Stimulated activated CD8-positive, alpha-beta memory T cell treated with anti-CD3 and anti-CD28 coated beads, Interleukin-15, amount 100 ng/mL, for 48 hours (primary cell): ENCODE data around the gene CD164.
"Not testable (repeated sequence)": the region's sequence is repeated elsewhere in the genome, so short reads cannot be mapped to it uniquely, and the experiment has no call there.

Experiments used
- DNase-seq, 2 donors: peaks; one replicate each; pipeline ENCODE4 v3.0.0-alpha.2; 2020; ENCODE audit warnings: low read depth in 2 of 2

The CD164 gene

GRCh38 chr6:109374326-109374892 is 7.9 kb downstream of the CD164 start:
- DNase-seq, result no peak

- peak; percentile 32 to 61 for DNase-seq
Measured at GRCh38 chr6:109373762-109374161, 8.5 kb downstream of the CD164 start.

- no peak for DNase-seq
Measured at GRCh38 chr6:109373331-109373730, 8.9 kb downstream of the CD164 start.

GRCh38 chr6:109372130-109372529 is 10.1 kb downstream of the CD164 start:
- no peak for DNase-seq

GRCh38 chr6:109370792-109371191 is 11.5 kb downstream of the CD164 start:
- no peak for DNase-seq

- no peak for DNase-seq
Measured at GRCh38 chr6:109370336-109370735, 11.9 kb downstream of the CD164 start.

- no peak for DNase-seq
Measured at GRCh38 chr6:109369728-109370127, 12.5 kb downstream of the CD164 start.

- DNase-seq, result not testable (repeated sequence)
Measured at GRCh38 chr6:109364382-109365078, 17.7 kb downstream of the CD164 start.

GRCh38 chr6:109363753-109364152 is 18.5 kb downstream of the CD164 start:
- DNase-seq, result no peak

GRCh38 chr6:109362102-109362884 is 20.0 kb downstream of the CD164 start:
- no peak for DNase-seq

GRCh38 chr6:109360791-109361190 is 21.5 kb downstream of the CD164 start:
- no peak for DNase-seq

- DNase-seq, result no peak
Measured at GRCh38 chr6:109360281-109360680, 22.0 kb downstream of the CD164 start.

GRCh38 chr6:109359248-109359647 is 23.0 kb downstream of the CD164 start:
- no peak for DNase-seq

- DNase-seq, result no peak
Measured at GRCh38 chr6:109358204-109358603, 24.1 kb downstream of the CD164 start.

- no peak for DNase-seq
Measured at GRCh38 chr6:109356237-109356636, 26.0 kb downstream of the CD164 start.

GRCh38 chr6:109351231-109352130 is 30.8 kb downstream of the CD164 start:
- DNase-seq, result no peak

- DNase-seq, result no peak
Measured at GRCh38 chr6:109349419-109349987, 32.8 kb downstream of the CD164 start.

GRCh38 chr6:109348226-109348625 is 34.0 kb downstream of the CD164 start:
- no peak for DNase-seq

- no peak for DNase-seq
Measured at GRCh38 chr6:109347779-109348178, 34.5 kb downstream of the CD164 start.

- DNase-seq, result no peak
Measured at GRCh38 chr6:109345986-109346385, 36.3 kb downstream of the CD164 start.

- DNase-seq, result no peak
Measured at GRCh38 chr6:109344226-109344625, 38.0 kb downstream of the CD164 start.

- DNase-seq, result no peak
Measured at GRCh38 chr6:109343518-109343917, 38.7 kb downstream of the CD164 start.
